ENCODE measurements around the gene CARD11.

- TF ChIP-seq CTCF (IDR thresholded peaks at IDR 0.05) (no peak), POLR2A (IDR thresholded peaks at IDR 0.05) (no peak)
These were observed 105.0 kb downstream of the CARD11 start for GRCh38 chr7:2938514-2939192.
